NCI-H748 treated with DMSO at 0.1 percent for 48 hours (cell line): ENCODE results near the gene DCBLD1.
"Not testable (repeated sequence)": the region's sequence is repeated elsewhere in the genome, so short reads cannot be mapped to it uniquely, and the experiment has no call there.

Experiments
- DNase-seq: peaks from one replicate; lab custom pipeline; 2025; lab: John Stamatoyannopoulos, UW

DCBLD1 gene

DNA sequence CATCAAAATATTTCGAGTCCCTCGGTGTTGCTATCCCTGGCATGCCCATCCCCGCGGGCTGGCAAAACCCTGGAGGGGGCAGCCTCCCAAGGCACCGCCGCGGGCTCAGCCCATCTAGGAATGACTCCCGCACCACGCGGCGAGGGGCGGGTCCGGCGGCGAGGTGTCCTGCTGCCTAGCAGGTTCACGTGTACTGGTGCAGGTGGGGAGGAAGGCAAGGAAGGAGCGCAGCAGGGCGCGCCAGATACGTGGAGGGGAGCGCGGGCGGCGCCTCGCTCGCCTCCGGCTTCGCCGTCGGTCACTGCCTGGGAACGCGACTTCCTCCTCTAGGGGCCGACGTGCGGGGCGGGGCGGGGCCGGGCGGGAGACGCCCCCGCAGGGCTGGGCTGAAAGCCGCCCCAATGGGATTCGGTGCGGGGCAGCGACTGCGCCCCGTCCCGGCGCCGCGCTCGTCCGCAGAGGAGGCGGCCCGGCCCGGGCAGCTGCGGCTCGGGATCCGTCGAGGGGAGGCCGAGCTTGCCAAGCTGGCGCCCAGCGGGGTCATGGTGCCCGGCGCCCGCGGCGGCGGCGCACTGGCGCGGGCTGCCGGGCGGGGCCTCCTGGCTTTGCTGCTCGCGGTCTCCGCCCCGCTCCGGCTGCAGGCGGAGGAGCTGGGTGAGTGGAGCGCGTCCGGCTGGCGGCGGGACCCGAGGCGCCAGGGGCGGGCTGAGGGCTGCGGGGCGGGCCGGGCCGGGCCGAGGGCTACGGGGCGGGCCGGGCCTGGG is at the start of gene DCBLD1:
TSS of gene DCBLD1 (plus strand) at position 435 of the 764 bp plus-strand sequence. CDS start at position 543, 108 bp downstream.
- DNase-seq: peak; percentile 31

DNA sequence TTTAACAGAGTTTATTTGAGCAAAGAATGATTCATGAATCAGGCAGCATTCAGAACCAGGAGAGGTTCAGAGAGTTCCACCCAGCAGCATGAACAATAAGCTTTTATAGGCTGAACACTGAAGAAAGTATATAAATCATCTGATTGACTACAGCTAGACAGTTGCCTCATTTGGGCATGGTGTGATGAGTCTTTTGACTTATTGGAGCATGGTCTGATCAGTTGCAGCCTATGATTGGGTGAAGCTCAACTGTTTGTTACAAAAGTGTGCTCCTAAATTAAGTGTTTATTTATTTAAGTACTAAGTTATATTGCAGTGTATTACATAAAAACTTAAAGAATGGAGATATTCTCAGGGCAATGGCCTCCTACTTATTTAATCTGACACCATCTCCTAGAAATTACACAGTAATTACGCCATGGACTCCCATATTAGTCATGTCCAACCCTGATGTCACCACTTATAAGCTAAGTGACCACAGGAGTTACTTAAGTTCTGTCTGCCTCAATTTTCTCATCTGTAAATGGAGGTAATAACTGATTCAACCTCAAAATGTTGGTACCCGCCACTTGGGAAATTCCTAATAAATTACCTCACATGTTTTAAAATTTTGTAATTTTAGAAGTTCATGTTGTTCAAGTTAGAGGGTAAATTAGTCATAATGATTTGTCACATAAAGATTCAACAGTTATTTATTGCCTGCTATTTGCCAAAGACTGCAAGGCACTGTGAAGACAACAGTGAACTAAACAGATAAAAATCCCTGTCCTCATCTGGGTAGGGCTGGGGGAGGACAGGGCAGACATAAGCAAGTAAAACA is 41.6 kb upstream of the DCBLD1 start:
- DNase-seq: no peak

DNA sequence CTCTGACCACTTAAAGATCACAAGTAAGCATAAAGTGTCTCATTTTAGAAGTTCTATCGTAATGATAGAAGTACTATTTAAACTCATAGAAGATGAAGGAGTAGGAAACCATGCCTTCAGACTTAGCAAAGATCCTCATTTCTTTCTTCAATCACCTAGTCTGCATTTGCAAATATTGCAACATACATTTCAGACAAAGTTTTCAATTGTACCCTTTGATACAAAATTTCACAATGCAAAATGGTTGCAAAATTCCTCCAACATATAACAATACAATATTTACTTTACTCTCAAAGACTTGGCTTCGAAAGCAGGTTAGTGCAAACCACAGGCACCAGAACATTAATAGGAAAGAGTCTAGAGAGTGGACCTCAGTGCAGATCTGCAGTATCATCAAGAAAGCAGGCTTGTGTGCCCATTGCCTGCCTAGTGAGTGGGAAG is 40.6 kb upstream of the DCBLD1 start:
- DNase-seq: no peak

DNA sequence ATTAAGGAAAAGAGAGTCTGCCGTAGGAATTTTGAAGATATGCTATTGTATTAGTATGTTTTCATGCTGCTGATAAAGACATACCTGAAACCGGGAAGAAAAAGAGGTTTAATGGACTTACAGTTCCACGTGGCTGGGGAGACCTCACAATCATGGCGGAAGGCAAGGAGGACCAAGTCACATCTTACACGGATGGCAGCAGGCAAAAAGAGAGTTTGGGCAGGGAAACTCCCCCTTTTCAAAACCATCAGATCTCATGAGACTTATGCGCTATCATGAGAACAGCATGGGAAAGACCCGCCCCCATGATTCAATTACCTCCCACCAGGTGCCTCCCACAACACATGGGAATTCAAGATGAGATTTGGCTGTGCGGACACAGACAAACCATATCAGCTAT is 40.2 kb upstream of the DCBLD1 start:
- DNase-seq: not testable (repeated sequence)

DNA sequence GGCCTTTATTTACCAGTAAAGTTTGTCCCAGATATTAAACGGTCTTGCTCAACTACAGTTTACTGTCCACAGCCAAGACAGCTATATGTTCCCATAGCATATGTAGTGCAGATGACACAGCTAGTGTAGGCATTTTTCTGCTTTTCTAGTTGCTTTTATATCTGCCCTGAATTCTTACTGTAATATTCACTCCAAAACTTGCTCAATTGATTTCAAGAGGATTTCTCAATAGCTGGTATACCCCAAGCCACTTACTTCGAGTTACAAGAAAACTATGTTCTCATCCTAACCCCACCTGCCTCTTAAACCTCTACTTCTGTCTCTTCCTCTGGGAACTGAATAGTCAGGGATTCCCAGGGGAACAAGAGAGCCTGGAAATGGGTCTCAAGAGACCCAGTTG is 37.9 kb upstream of the DCBLD1 start:
- DNase-seq: no peak

DNA sequence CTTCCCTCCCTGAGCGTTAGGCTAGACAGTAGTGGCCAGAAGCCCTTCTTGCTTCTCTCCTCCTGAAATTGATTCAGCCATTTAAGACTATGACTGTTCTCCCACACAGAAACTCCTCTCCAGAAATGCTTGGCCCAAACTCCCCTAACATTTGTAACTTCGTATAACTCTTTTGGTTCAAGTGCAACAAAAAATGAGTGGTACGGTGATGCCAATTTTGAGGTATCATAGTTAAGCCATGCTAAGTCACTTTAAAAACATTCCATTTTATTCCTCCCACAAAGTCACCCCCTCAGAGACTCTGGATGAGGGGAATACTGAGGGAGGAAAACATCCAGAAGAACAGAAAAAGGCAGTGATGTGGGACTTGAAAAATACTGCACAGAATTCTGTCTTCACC is 35.6 kb upstream of the DCBLD1 start:
- no peak for DNase-seq

DNA sequence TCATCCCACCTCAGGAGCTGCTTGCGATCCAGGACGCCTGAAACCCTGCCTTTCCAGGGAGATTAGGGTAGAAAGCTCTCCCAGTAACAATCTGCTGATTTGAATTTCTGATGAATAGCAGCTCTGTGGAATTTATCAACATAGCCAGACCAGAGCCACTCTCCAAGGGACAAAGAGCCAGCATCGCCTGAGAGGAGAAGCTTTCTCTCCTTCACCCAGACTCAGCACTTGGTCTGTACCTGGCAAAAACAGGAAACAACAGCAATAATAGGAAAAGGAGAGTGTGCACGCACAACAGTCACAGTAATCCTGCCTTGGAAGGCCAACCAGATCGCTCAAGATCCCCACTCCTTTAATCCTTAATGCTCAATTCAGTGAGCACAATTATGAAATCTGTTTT is 34.5 kb upstream of the DCBLD1 start:
- no peak for DNase-seq

DNA sequence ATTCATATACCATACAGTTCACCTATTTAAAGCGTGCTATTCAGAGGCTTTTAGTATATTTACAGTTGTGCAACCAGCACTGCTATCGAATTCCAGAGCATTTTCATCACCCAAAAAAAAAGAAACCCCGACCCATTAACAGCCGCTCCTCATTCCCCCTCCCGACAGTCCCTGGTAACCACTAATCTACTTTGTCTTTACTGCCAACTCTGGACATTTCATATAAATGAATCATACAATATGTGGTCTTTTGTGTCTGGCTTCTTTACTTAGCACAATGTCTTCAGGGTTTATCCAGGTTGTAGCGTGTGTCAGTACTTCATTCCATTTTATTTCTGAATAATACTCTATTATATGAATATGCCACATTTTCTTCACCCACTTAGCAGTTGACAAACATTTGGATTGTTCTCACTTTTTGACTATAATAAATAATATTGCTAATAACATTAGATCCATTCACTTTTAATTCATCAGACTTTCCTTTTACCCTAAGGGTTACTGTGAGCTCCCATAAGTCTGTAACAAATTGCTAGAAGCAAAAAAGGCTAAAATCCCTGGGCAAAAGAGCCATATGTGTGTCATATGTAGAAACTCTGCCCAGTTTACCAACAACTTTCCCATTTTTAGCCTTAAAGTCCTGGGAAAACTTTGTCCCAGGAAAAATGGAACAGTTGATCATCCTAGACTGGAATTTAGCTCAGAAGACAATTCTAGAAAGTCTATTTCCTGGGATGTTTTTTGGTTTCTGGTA is 33.6 kb upstream of the DCBLD1 start:
- no peak for DNase-seq

DNA sequence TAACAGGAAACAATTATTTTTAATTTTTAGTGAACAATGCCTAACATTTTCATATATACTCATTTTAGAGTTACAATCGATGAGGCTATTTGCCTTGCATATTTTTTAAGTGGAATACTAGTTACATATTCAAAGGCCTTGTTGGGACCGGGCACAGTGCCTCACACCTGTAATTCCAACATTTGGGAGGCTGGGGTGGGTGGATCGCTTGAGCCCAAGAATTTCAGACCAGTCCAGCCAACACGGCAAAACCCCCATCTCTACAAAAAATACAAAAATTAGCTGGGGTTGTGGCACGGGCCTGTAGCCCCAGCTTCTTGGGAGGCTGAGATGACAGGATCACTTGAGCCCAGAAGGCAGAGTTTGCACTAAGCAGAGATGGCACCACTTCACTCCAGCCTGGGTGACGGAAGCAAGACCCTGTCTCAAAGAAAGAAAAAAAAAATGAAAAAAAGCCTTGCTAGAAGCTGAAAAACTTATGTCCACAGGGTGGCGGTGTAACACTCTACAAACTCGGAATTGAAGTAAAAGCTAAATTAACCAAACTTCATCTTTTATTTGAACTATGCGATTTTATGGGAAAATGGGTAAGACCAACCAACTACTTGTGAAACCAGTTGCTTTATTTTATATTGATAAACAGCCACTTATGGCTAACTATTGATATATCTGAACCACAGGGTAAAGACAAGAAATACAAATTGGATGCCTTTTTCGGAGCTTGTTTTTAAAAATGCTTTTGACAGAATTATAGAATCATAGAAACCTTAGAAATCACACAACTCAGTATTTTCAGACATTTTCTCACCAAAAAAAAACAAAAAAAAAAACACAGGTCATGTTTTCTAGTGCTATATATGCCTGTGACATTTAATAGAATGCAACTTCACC is 32.7 kb upstream of the DCBLD1 start:
- peak; percentile 40 for DNase-seq

DNA sequence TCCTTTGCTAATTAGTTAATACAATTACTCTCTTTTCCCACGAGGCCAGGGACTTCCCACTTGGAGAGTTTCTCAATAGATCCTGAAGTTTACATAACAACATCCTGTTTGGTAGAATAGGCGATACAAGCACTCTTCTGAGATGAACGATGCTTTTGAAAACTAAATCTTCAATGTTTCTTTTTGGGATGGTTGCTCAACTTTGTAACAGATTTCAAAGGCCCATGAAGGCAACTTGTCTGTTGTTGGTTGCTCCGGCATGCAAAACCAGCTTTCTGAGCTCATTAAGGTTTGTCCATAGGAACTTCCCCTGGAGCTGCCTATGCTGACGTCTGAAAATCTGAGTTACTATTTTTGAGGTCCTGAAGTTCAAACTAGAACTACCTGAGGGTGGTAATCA is 30.8 kb upstream of the DCBLD1 start:
- DNase-seq: no peak

DNA sequence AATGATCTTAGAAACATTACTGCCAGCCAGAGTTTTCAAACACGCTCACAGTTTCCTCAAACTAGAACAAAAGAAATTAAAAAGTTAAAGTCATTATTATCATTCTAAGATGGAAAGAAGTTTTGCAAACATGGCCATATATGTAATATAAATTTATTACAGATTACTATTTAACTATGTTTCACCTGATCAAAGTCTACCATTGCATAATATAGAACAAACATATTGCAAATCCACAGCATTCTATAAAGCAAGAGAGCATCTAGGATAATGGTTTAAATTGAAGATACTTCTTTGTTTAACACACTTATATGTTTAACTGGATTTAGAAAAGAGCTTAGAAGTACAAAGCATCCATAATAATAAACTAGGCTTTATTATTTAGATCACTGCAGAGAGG is 26.2 kb upstream of the DCBLD1 start:
- DNase-seq: no peak

DNA sequence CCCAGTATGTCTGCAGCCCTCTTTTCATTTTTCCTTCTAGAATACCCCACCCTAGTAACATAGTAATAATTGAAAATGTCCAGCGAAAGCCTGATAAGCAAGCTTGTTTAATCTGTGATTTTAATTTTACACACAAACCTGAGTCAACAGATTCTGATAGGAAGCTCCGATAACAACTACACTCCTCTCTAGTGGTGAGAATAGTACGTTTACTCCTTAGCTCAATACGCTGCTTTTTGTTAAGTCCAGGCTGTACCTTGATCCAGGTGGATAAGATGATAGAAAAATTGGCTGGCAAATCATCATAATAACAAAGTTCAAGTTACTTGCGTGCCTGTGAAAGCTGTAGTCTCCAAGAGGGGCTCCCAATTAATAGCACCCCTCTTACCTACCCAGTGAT is 25.5 kb upstream of the DCBLD1 start:
- DNase-seq: no peak

DNA sequence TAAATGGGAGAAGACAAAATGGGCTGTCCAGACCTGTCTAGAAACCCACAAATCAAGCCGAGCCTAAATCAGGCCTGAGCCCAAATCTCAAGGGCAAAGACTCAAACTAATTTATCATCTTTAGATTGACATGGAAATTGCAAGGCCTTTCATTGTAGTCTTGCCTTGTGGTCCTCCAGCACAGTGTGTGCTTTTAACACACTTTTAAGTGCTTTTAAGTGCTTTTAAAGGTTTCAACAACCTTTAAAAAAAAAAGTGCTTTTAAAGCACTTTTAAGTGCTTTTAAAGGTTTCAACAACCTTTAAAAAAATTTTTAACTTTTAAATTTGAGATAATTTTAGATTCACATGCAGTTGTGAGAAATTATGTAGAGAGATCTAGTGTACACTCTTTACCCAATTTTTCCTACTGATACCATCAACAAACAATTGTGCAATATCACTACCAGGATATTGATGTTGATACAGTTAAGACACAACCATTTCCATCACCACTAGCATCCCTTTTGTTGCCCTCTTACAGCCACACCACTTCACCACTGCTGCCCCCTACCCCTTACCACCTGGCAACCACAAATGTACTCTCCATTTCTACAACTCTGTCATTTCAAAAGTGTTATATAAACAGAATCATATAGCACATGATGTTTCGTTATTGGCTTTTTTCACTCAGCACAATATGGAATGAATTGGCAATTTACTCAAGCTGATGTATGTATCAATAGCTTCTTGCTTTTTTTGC is 23.1 kb upstream of the DCBLD1 start:
- no peak for DNase-seq

DNA sequence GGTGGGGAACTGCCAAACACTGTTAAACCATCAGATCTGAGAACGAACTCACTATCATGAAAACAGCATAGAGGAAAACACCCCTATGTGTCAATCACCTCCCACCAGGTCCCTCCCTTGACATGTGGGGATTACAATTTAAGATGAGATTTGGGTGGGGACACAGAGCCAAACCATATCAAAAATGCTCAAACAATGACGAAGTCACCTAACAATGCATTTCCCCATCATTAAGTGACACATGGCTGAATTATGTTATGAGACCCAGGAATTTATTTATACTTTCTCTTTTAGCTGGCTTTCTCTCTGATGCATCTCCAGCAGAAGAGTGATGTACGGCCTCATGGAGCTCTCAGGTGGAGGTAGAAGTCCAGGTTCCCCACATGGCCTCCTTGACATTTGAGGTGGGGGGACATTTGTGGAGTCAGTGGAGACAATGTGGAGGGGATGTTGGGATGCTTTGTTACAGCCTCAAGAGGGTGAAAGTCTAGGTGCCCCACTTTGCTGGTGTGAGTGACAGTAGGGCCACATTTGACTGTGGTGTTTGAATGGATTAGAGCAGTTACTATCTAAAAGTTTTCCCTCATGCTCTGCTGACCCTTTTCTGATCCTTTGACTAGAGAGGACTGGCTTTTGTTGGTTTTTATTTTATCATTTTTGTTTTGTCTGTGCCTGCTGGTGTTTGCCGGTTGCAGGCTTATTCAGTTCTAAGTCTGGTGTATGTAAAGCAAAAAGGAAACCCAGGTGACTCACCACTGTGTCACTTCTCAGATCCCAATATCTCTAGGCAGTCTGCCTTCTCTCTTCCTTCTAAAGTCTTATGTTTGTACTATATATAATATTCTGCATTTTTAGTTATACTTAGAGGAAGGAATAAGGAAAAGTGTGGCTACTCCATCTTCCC is 18.5 kb upstream of the DCBLD1 start:
- DNase-seq: no peak

DNA sequence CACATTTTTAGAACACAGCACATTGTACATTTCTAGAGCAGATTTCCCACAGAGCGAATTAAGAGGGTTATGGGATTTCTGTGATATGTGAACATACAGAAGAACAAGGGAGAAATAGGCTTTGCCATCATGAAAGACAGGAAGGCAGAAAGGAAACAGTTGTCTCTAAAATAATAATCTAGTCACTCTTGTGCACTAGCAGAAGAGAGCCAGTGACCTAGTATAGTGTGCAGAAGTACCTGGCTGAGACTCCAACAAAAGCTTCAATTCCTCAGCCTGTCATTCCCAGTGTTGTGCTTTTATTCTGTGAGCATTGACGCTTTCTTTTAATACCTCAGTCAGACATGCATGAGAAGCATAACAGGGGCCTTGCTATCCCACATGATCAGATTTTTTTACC is 17.8 kb upstream of the DCBLD1 start:
- no peak for DNase-seq

DNA sequence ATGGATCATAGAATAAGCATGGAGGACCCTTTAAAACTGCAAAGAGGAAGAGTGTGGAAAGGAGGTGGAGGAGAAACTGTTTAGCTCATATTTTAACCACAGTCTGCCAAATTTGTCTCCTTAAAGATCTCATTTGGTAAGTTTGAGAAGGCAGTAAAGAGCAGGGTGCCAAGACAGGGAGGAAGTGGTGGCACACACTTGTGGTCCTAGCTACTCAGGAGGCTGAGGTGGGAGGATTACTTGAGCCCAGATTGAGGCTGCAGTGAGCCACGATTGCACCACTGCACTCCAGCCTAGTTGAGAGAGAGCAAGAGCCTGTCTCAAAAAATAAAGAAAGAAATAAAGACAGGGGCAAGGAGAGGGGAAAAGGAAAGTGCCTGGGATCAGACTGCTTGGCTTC is 16.8 kb upstream of the DCBLD1 start:
- DNase-seq: no peak

DNA sequence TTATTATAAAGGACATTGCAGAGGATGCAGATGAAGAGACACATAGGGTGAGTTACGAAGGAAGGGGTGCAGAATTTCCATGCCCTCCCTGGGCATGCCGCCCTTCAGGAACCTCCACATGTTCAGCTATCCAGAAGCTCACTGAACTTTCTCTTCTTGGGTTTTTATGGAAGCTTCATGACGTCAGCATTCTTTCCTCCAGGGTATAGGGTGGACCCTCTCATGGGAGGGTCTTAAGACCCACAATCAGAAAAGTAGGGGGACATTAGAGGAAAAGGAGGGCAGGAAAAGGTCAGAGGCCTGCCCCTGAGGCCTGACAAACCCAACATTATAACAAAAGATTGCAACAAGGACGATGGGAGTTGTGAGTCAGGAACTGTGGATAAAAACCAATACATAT is 14.6 kb upstream of the DCBLD1 start:
- no peak for DNase-seq

DNA sequence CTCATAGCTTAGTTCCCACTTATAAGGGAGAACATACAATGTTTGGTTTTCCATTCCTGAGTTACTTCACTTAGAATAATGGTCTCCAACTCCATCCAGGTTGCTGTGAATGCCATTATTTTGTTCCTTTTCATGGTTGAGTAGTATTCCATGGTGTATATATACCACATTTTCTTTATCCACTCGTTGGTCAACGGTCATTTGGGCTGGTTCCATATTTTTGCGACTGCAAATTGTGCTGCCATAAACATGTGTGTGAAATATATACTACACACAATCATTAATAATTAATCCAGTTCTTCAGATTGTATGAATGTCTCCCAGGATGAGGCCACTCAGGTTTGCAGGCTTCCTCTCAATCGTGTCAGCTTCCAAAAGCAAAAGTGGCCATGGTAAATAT is 13.9 kb upstream of the DCBLD1 start:
- not testable (repeated sequence) for DNase-seq

DNA sequence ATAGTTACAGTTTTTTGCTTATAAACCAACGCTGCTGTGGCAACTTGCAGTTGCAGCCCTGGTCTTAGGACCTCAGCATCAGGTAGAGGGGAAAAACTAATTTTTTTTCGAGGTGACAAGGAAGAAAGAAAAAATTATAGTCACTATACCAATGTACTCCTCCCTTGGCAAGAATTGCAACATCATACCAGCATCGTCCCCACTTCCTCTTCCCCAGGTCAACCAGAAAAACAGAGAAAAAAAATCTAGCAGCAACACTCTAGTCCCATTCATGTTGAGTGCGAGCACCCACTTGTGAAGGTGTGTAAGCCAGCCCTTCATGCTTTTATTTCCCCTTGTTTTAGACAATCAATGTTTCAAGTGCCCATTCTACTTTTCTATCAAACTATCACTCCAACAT is 13.1 kb upstream of the DCBLD1 start:
- DNase-seq: no peak

DNA sequence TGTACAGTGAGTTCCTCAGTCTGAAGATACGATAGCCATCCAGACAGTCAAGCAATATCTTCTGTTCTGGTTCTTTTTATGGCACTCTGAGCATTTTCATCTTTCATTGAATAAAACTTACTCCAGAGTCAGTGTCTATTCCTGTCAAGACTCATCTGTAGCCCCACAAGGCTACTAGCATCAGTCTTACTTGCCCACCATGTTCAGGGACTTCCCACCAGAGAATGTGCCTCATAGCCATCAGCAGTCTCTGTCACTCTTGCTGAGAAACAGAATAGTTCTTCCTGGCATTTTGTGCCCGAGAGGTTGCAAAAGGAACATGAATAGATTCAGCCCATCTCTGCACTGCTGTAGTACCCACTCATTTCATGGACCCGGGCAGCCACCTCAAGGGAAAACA is 12.7 kb upstream of the DCBLD1 start:
- no peak for DNase-seq
